WTC11 (cell line): Measurements from ENCODE around the gene PHKB. TPM values are rescaled to one million over a fixed set of nuclear protein-coding genes. Genes with fewer than 3 reads are reported as not detected.
A peak's percentile ranks its signal among the peaks of the same experiment; 100 is the strongest.

Experiments used
- ATAC-seq: fragments of 200-7000 bp; cut with Tn5 transposase; 2 replicates; pipeline ENCODE4 v1.10.0; 2021; ENCODE audit warnings: mild to moderate bottlenecking, moderate library complexity
- CTCF ChIA-PET: fragments of 300-600 bp; sonication (Branson Sonifier 250); formaldehyde crosslinking; loops from one replicate; lab custom pipeline; 2021; ENCODE audit warnings: antibody characterized with exemption; lab: Charles Lee
- POLR2A ChIA-PET: fragments of 350-600 bp; sonication (Branson Sonifier 250); formaldehyde crosslinking; loops from one replicate; lab custom pipeline; 2021; ENCODE audit warnings: antibody characterized with exemption; lab: Charles Lee
- DNase-seq: peaks from one replicate; pipeline ENCODE4 v3.0.0; 2021; ENCODE audit warnings: low spot score
- H3K27ac Mint-ChIP-seq: 2 replicates; pipeline ENCODE4 v1.8.0; 2021; ENCODE audit warnings: mixed read lengths
- H3K27me3 Mint-ChIP-seq: 2 replicates; pipeline ENCODE4 v1.8.0; 2021; ENCODE audit warnings: low read depth, mild to moderate bottlenecking, moderate library complexity, mixed read lengths
- H3K36me3 Mint-ChIP-seq: 2 replicates; pipeline ENCODE4 v1.8.0; 2021; ENCODE audit warnings: mixed read lengths
- H3K4me1 Mint-ChIP-seq: 2 replicates; pipeline ENCODE4 v1.8.0; 2022; ENCODE audit warnings: mixed read lengths
- H3K4me3 Mint-ChIP-seq: 2 replicates; pipeline ENCODE4 v1.8.0; 2021; ENCODE audit warnings: mild to moderate bottlenecking, moderate library complexity, mixed read lengths
- H3K9me3 Mint-ChIP-seq: 2 replicates; pipeline ENCODE4 v1.8.0; 2021; ENCODE audit warnings: mixed read lengths
- AFF4 ChIP-seq: sonication (generic); formaldehyde crosslinking; IDR thresholded peaks from 2 replicates; pipeline ENCODE4 v1.8.1; 2023; ENCODE audit warnings: mild to moderate bottlenecking, missing genetic modification reagents, borderline replicate concordance
- ARID4B ChIP-seq: sonication (generic); formaldehyde crosslinking; IDR thresholded peaks from 2 replicates; pipeline ENCODE4 v1.8.0; 2023; ENCODE audit warnings: missing genetic modification reagents, mild to moderate bottlenecking, borderline replicate concordance
- GTF2I ChIP-seq: fragments of 250-450 bp; sonication (Bioruptor Pico); conservative IDR thresholded peaks from 2 replicates; pipeline ENCODE4 v1.4.0; 2021; ENCODE audit warnings: mild to moderate bottlenecking
- IRF2 ChIP-seq: sonication (generic); formaldehyde crosslinking; IDR thresholded peaks from 2 replicates; pipeline ENCODE4 v1.8.0; 2022; ENCODE audit warnings: low read depth, missing genetic modification reagents, borderline replicate concordance
- PRDM15 ChIP-seq: sonication (generic); formaldehyde crosslinking; IDR thresholded peaks from 2 replicates; pipeline ENCODE4 v1.8.0; 2022; ENCODE audit warnings: missing genetic modification reagents
- SOX15 ChIP-seq: fragments of 250-450 bp; sonication (Bioruptor Pico); IDR thresholded peaks from 2 replicates; pipeline ENCODE4 v1.9.0; 2021; ENCODE audit warnings: mild to moderate bottlenecking
- TCF7 ChIP-seq: sonication (generic); formaldehyde crosslinking; IDR thresholded peaks from 2 replicates; pipeline ENCODE4 v1.8.0; 2022; ENCODE audit warnings: mild to moderate bottlenecking, low read depth, missing genetic modification reagents, moderate library complexity
- USF2 ChIP-seq: sonication (generic); formaldehyde crosslinking; IDR thresholded peaks from 2 replicates; pipeline ENCODE4 v1.8.1; 2023; ENCODE audit warnings: mild to moderate bottlenecking, missing genetic modification reagents, moderate library complexity
- ZNF121 ChIP-seq: sonication (generic); formaldehyde crosslinking; IDR thresholded peaks from 2 replicates; pipeline ENCODE4 v1.8.0; 2023; ENCODE audit warnings: missing genetic modification reagents
- ZNF263 ChIP-seq: sonication (generic); formaldehyde crosslinking; IDR thresholded peaks from 2 replicates; pipeline ENCODE4 v1.8.1; 2022; ENCODE audit warnings: low read depth, mild to moderate bottlenecking, moderate library complexity, missing genetic modification reagents
- ZNF281 ChIP-seq: sonication (generic); formaldehyde crosslinking; IDR thresholded peaks from 2 replicates; pipeline ENCODE4 v1.8.0; 2023; ENCODE audit warnings: mild to moderate bottlenecking, missing genetic modification reagents
- ZSCAN18 ChIP-seq: fragments of 250-450 bp; sonication (Bioruptor Pico); IDR thresholded peaks from 2 replicates; pipeline ENCODE4 v2.1.2; 2022; ENCODE audit warnings: mild to moderate bottlenecking, moderate library complexity
- total RNA-seq: library from RNA; stranded (reverse); gene quantifications from 3 replicates; pipeline ENCODE4 v1.2.3, GENCODE V29; 2021

PHKB gene
- total RNA-seq, 1 experiment from 2014 or later: 43.9 TPM

- Mint-ChIP-seq H3K27me3 (no peaks in the 10 kb centered on the region), H3K36me3 (peaks cover 47% of the 10 kb centered on the region), H3K4me3 (no peak overlapping the region; the same call in 1 of the 2 replicates), H3K9me3 (peaks cover 38% of the 10 kb centered on the region), H3K4me1 (peaks cover 21% of the 10 kb centered on the region), H3K27ac (peak overlapping the region; percentile 92)
- DNase-seq: no peak
- peak; percentile 30; the same call in 1 of the 2 replicates for ATAC-seq
- CTCF ChIA-PET: no interaction called here
- POLR2A ChIA-PET: no interaction called here
- TF ChIP-seq ZSCAN18 (CRISPR knock-in tag): no peak
- no peak for TF ChIP-seq GTF2I
- no peak for TF ChIP-seq USF2 (CRISPR knock-in tag)
- no peak for TF ChIP-seq ZNF281
- no peak for TF ChIP-seq TCF7 (CRISPR knock-in tag)
- TF ChIP-seq ZNF121 (CRISPR knock-in tag): no peak
- no peak for TF ChIP-seq ARID4B (CRISPR knock-in tag)
- TF ChIP-seq IRF2 (CRISPR knock-in tag): no peak
- TF ChIP-seq PRDM15 (CRISPR knock-in tag): no peak
- TF ChIP-seq SOX15 (CRISPR knock-in tag): no peak
- no peak for TF ChIP-seq AFF4 (CRISPR knock-in tag)
- no peak for TF ChIP-seq ZNF263 (CRISPR knock-in tag)
Measured at GRCh38 chr16:47492428-47493377, 31.6 kb downstream of the PHKB start.
